NCI-H2227 treated with DMSO at 0.1 percent for 48 hours (cell line): Measurements from ENCODE around the gene SH2D7.
"Not testable (repeated sequence)": the region's sequence is repeated elsewhere in the genome, so short reads cannot be mapped to it uniquely, and the experiment has no call there.

ENCODE experiments used
- DNase-seq: peaks from one replicate; lab custom pipeline; 2025; lab: John Stamatoyannopoulos, UW

SH2D7 gene

GRCh38 chr15:78142332-78142731, 50.0 kb downstream of the SH2D7 start:
- no peak for DNase-seq

- no peak for DNase-seq
These were observed 54.2 kb downstream of the SH2D7 start for GRCh38 chr15:78146425-78147154.

- no peak for DNase-seq
These were observed 55.2 kb downstream of the SH2D7 start for GRCh38 chr15:78147566-78147965.

- DNase-seq: no peak
These were observed 56.2 kb downstream of the SH2D7 start for GRCh38 chr15:78148392-78149067.

- DNase-seq: peak; percentile 94
These were observed 56.9 kb downstream of the SH2D7 start, which contains the start of gene IDH3A for GRCh38 chr15:78149068-78149804. Gene IDH3A, plus strand, starts transcription at chr15:78149362. Its CDS starts 42 bp downstream, at chr15:78149404.

GRCh38 chr15:78149805-78150751, 57.7 kb downstream of the SH2D7 start:
- DNase-seq: no peak

- DNase-seq: not testable (repeated sequence)
These were observed 58.7 kb downstream of the SH2D7 start for GRCh38 chr15:78151075-78151474.
